HUES6 (cell line): ENCODE results near the gene SLC6A19.
"Not testable (repeated sequence)": the region's sequence is repeated elsewhere in the genome, so short reads cannot be mapped to it uniquely, and the experiment has no call there.

Source experiments
- H3K27ac ChIP-seq: 2 replicates; pipeline ENCODE4 v1.7.0; 2013; ENCODE audit warnings: low read depth, mild to moderate bottlenecking, low read length, inconsistent platforms
- H3K27me3 ChIP-seq: 2 replicates; pipeline ENCODE4 v1.6.1; 2013; ENCODE audit warnings: low read length; ENCODE audit not compliant: control insufficient read depth, insufficient read depth
- H3K36me3 ChIP-seq: 2 replicates; pipeline ENCODE4 v1.6.1; 2013; ENCODE audit warnings: low read length; ENCODE audit not compliant: control insufficient read depth, insufficient read depth
- H3K4me1 ChIP-seq: 2 replicates; pipeline ENCODE4 v1.6.1; 2013; ENCODE audit warnings: low read length; ENCODE audit not compliant: control insufficient read depth, insufficient read depth
- H3K4me3 ChIP-seq: 2 replicates; pipeline ENCODE4 v1.5.1; 2013; ENCODE audit warnings: low read depth, low read length
- H3K9ac ChIP-seq: one replicate; pipeline ENCODE4 v1.6.1; 2013; ENCODE audit warnings: mild to moderate bottlenecking, low read length
- H3K9me3 ChIP-seq: 2 replicates; pipeline ENCODE4 v1.6.1; 2013; ENCODE audit warnings: low read depth, low read length; ENCODE audit not compliant: control insufficient read depth, insufficient read depth

SLC6A19 gene

DNA sequence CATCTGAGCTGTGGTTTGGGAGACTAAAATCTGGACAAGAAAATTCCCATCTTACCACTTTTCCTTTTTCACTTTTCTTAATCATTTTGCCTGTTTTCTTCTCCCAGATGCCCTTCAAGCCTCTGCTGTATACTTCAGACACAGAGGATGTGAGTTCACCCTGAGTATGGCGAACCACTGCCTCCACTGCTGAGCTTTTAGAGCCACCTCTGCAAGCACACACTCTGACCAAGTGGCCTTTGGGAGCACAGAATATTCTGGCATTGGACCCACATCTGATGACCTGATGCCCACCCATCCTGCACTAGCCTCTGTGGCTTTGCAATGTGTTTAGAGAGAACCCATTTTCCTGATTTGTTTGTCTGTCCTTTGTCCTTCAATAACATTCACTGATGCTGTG lies 61.0 kb downstream of the SLC6A19 start:
- Histone ChIP-seq H3K4me1 (no peaks in the 10 kb centered on the region; the same call in 1 of the 2 replicates), H3K27me3 (no peaks in the 10 kb centered on the region), H3K27ac (no peak overlapping the region), H3K36me3 (peaks cover 54% of the 10 kb centered on the region; the same call in 1 of the 2 replicates), H3K9ac (no peak overlapping the region), H3K4me3 (no peak overlapping the region), H3K9me3 (peaks cover 22% of the 10 kb centered on the region; the same call in 1 of the 2 replicates)

GRCh38 chr5:1264211-1264610 lies 62.8 kb downstream of the SLC6A19 start:
- H3K4me1 ChIP-seq = no peaks in the 10 kb centered on the region; the same call in 1 of the 2 replicates
- H3K9ac ChIP-seq = no peak overlapping the region
- H3K27ac ChIP-seq = no peak overlapping the region
- H3K9me3 ChIP-seq = peaks cover 22% of the 10 kb centered on the region; the same call in 1 of the 2 replicates
- no peak overlapping the region for H3K4me3 ChIP-seq
- no peaks in the 10 kb centered on the region for H3K27me3 ChIP-seq
- H3K36me3 ChIP-seq = peaks cover 54% of the 10 kb centered on the region; the same call in 1 of the 2 replicates

GRCh38 chr5:1265026-1265425 lies 63.6 kb downstream of the SLC6A19 start:
- Histone ChIP-seq H3K36me3 (peaks cover 53% of the 10 kb centered on the region; the same call in 1 of the 2 replicates), H3K4me3 (no peak overlapping the region), H3K4me1 (no peaks in the 10 kb centered on the region; the same call in 1 of the 2 replicates), H3K9ac (no peak overlapping the region), H3K9me3 (peaks cover 22% of the 10 kb centered on the region; the same call in 1 of the 2 replicates), H3K27me3 (no peaks in the 10 kb centered on the region), H3K27ac (no peak overlapping the region)

GRCh38 chr5:1265461-1266455 lies 64.4 kb downstream of the SLC6A19 start:
- Histone ChIP-seq H3K36me3 (peaks cover 49% of the 10 kb centered on the region; the same call in 1 of the 2 replicates), H3K27me3 (no peaks in the 10 kb centered on the region), H3K9me3 (peaks cover 22% of the 10 kb centered on the region; the same call in 1 of the 2 replicates), H3K4me1 (no peaks in the 10 kb centered on the region; the same call in 1 of the 2 replicates), H3K27ac (no peak overlapping the region), H3K9ac (no peak overlapping the region), H3K4me3 (no peak overlapping the region)

DNA sequence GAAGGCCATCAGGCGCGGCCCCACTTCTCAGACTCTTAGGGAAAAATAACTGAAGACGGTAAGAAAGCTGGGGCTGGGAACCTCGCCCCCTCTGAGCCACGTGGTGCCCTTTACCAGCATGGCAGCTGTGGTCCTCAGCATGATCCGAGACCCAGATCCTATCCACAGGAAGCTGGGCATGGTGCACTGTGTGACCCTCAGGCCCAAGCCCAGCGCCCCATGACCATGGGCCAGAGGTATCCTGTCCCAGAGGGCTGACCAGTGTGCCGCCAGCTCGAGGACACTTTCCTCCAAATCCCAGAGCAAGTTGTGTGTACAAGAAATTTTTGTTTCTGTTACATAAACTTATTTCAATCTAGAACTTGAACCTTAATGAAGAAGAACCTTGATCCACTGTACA lies 65.4 kb downstream of the SLC6A19 start:
- Histone ChIP-seq H3K9me3 (peaks cover 17% of the 10 kb centered on the region; the same call in 1 of the 2 replicates), H3K27ac (no peak overlapping the region), H3K4me1 (no peaks in the 10 kb centered on the region; the same call in 1 of the 2 replicates), H3K36me3 (peaks cover 51% of the 10 kb centered on the region; the same call in 1 of the 2 replicates), H3K4me3 (no peak overlapping the region), H3K27me3 (no peaks in the 10 kb centered on the region), H3K9ac (no peak overlapping the region)

GRCh38 chr5:1267464-1267863 lies 66.1 kb downstream of the SLC6A19 start:
- not testable (repeated sequence) for H3K4me1 ChIP-seq, H3K27ac ChIP-seq, H3K9ac ChIP-seq, H3K4me3 ChIP-seq, H3K27me3 ChIP-seq
- Histone ChIP-seq H3K36me3 (peaks cover 47% of the 10 kb centered on the region; the same call in 1 of the 2 replicates), H3K9me3 (peaks cover 10% of the 10 kb centered on the region; the same call in 1 of the 2 replicates)

- H3K9me3 ChIP-seq = peaks cover 4% of the 10 kb centered on the region; the same call in 1 of the 2 replicates
- H3K4me3 ChIP-seq = no peak overlapping the region
- peaks cover 41% of the 10 kb centered on the region; the same call in 1 of the 2 replicates for H3K36me3 ChIP-seq
- H3K27ac ChIP-seq = no peak overlapping the region
- no peaks in the 10 kb centered on the region; the same call in 1 of the 2 replicates for H3K4me1 ChIP-seq
- H3K27me3 ChIP-seq = no peaks in the 10 kb centered on the region
- H3K9ac ChIP-seq = no peak overlapping the region
Measured at GRCh38 chr5:1268056-1268455, 66.7 kb downstream of the SLC6A19 start.

GRCh38 chr5:1268666-1269065 lies 67.3 kb downstream of the SLC6A19 start:
- H3K9me3 ChIP-seq = peaks cover 3% of the 10 kb centered on the region; the same call in 1 of the 2 replicates
- no peak overlapping the region for H3K4me3 ChIP-seq
- H3K4me1 ChIP-seq = no peaks in the 10 kb centered on the region; the same call in 1 of the 2 replicates
- H3K27ac ChIP-seq = no peak overlapping the region
- peaks cover 39% of the 10 kb centered on the region; the same call in 1 of the 2 replicates for H3K36me3 ChIP-seq
- no peak overlapping the region for H3K9ac ChIP-seq
- H3K27me3 ChIP-seq = no peaks in the 10 kb centered on the region

- Histone ChIP-seq H3K4me1 (no peaks in the 10 kb centered on the region), H3K4me3 (no peak overlapping the region), H3K27ac (no peak overlapping the region), H3K9ac (no peak overlapping the region), H3K9me3 (no peaks in the 10 kb centered on the region), H3K27me3 (no peaks in the 10 kb centered on the region), H3K36me3 (peaks cover 22% of the 10 kb centered on the region; the same call in 1 of the 2 replicates)
Measured at GRCh38 chr5:1270426-1270825, 69.0 kb downstream of the SLC6A19 start.

- no peak overlapping the region for H3K27ac ChIP-seq
- H3K36me3 ChIP-seq = peaks cover 16% of the 10 kb centered on the region; the same call in 1 of the 2 replicates
- H3K9ac ChIP-seq = no peak overlapping the region
- H3K27me3 ChIP-seq = no peaks in the 10 kb centered on the region
- no peaks in the 10 kb centered on the region for H3K9me3 ChIP-seq
- no peak overlapping the region for H3K4me3 ChIP-seq
- H3K4me1 ChIP-seq = no peaks in the 10 kb centered on the region
Measured at GRCh38 chr5:1270933-1271914, 69.8 kb downstream of the SLC6A19 start.
